HG03439 (cell line): ENCODE data around the gene AP3S2.
"Not testable (repeated sequence)": the region's sequence is repeated elsewhere in the genome, so short reads cannot be mapped to it uniquely, and the experiment has no call there.

Experiments used
- ATAC-seq: cut with Tn5 transposase; IDR thresholded peaks from one replicate; pipeline ENCODE4 v1.9.1; 2021; ENCODE audit warnings: mild to moderate bottlenecking, moderate library complexity; ENCODE audit not compliant: unreplicated experiment

Gene AP3S2

DNA sequence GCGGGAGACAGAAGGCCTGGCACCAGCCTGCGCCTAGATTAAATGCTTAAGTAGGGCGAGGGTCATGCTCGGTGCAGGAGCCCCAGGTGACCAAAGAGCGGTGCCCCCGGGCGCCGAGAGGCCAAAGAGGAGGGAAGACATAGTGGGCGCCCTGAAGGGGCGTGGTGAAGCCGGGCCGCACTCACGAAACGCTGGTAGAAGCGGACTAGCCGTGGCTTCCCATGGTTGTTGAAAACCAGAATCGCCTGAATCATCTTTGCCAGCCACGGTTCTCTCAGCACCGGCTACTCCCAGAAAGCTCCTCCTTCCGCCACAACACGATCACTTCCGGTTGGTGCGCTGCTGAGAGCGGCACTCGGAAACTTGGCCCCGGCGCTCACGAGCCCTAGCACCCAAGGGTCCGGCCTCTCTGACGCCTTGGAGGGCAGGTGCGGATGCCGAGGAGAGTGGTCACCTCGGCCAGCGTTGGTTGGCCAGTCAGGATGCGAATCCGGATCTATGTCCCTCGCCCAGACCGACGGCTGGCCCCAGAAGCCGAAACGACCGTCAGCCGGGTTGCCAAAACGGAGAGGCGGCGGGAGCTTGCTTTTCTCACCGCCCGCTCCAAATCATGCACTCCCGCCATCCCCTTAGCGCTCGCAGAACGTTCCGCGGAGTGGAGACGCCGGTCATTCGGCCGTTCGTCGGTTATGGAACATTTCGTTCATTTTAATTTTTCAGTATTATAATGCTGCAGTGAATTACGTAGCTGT, at the start of gene AP3S2:
Gene AP3S2, minus strand, starts transcription at position 299 of the 752 bp plus-strand sequence. Its CDS starts 45 bp downstream, at position 254.
- peak; percentile 90 for ATAC-seq

DNA sequence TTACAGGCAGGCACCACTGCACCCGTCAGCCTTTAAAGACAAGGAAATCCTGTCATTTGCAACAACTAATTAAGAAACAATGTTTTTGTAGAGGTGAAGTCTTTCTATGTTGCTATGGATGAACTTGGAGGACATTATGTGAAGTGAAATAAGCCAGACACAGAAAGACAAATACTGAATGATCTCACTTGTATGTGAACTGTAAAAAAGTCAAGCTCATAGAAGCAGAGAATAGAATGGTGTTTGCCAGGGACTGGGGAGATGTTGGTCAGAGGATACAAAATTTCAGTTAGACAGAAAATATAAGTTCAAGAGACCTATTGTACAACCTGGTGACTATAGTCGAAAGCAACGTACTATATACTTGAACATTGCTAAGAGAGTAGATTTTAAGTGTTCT, 46.1 kb upstream of the AP3S2 start:
- ATAC-seq = no peak

DNA sequence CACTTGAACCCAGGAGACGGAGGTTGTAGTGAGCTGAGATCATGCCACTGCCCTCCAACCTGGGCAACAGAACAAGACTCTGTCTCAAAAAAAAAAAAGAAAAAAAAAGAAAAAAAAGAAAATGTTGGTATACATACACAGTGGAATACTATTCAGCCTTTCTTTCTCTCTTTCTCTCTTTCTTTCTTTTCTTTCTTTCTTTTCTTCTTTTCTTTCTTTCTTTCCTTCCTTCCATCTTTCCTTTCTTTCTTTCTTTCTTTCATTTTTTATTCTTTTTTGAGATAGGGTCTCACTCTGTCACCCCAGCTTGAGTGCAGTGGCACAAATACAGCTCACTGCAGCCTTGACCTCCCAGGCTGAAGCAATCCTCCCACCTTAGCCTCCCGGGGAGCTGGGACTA, 45.6 kb upstream of the AP3S2 start:
- not testable (repeated sequence) for ATAC-seq

DNA sequence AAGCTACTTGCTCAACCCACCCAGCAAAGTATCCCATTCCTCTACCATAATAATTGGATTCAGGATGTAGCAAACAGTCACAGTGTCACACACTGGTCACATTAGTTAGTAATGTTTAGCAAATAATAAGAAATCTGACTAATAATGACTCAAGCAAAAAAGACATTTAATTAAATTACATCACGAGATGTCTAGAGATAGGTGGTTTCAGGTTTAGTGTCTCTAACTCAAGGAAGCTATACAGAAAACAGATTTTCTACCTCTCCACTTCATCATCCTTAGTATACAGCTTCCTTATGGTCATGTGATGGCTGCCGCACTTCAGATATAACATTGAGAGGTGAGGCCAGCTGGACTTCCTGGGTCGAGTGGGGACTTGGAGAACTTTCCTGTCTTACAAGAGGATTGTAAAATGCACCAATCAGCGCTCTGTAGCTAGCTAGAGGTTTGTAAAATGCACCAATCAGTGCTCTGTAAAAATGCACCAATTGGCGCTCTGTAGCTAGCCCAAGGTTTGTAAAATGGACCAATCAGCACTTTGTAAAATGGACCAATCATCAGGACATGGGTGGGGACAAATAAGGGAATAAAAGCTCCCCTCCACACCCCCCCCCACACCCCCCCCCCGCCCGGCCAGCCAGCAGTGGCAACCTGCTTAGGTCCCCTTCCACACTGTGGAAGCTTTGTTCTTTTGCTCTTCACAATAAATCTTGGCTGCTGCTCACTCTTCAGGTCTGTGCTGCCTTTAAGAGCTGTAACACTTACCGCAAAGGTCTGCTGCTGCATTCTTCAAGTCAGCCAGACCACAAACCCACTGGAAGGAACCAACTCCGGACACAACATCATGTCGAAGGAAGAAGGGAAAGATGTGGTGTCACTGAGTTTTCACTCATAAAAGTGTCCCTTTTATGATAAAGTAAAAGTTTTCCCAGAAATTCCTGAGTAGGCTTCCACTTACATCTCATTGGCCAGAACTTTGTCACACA, 43.9 kb upstream of the AP3S2 start:
- ATAC-seq = no peak

DNA sequence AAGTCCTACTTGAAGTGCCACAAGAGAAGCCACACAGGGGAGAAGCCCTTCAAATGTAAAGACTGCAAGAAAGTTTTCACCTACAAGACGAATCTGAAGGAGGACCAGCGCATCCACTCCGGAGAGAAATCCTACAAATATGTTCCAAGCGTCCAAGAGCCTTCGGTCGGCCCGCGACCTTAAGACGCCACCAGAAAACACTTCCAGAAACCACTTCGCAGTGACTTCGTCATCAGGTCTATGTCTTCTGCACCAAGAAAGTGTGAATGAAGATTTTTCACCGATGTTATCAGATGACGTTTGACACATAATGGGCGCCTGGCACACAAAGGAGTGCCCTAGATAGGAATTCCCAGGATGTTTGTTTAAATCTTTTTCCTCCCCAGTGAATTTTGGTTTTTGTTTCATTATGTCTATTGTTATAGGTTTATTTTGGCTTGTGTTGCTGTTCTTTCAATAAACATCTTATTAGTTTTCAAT, 43.0 kb upstream of the AP3S2 start:
- ATAC-seq = no peak

DNA sequence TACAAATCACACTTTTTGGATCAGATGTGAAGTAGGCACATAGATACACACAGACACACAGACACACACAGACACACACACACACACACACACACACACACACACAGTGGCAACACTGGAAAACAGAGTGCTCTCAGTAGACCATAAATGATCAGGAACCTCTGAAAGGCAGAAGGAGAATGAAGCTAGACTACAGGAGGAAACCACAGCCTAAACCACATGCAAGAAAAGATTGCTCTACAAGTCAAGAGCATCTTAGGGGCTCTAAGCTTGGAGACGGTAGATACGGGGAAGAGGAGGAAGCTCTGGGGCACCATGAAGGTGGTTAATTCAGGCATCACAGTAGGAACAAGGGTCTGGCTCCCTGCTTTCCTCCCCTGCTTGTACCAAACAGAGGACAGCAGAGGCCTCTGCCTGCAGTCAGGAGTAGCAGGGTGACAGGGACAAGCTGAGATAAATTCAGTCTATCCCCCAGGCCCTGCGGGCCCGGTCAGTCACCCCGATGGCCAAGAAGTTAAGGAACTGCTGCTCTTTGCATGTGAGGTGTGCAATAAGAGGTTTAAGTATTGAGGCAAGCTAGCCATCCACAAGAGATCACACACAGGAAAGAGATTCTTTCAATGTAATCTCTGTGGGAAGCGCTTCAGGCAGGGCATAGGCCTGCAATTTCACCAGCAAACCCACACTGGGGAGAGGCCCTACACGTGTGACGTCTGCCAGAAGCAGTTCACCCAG, 42.4 kb upstream of the AP3S2 start:
- ATAC-seq = no peak

DNA sequence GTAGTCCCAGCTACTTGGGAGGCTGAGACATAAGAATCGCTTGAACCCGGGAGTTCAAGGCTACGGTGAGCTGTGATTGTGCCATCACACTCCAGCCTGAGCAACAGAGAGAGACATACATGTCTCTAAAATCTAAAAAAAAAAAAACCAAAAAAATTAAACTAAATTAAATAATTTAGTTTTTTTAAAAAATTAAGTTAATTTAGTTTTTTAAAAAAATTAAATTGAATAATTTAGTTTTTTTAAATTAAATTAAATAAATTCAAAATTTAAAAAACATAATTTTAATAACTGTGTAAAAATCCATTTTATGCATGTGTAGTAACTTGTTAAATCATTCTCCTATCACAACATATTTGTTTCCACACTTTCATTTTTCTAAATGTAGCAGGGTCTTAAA, 39.1 kb upstream of the AP3S2 start:
- no peak for ATAC-seq

DNA sequence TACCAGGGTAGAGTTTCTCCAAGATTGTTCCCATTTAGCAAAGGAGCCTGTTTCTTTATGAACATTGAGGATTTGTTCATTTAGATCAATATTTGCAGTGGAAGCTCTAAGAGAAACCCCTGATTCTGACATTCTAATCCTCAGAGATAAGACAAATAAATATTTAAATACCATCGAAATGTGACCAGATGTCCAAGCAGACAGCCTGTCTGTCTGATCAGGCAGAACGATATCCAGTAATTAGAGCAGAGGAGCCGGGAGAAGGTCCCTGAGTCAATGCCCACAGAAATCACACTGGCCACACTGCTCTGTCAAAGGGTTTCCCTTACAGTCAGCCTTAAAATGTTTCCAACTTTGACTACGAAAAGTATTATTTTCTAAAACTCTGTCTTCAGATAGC, 34.6 kb upstream of the AP3S2 start:
- no peak for ATAC-seq

DNA sequence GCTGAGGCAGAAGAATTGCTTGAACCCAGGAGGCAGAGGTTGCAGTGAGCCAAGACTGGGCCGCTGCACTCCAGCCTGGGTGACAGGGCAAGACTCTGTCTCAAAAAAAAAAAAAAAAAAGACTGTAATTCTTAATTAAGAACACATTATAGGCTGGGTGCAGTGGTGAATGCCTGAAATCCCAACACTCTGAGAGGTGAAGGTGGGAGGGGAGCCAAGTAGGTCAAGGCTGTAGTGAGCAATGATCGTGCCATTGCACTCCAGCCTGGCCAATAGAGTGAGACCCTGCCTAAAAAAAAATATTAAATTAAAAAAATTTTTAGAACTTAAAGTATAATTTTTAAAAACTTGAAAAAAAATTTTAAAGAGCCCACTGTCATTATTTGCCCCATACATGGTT, 32.4 kb upstream of the AP3S2 start:
- ATAC-seq = no peak

DNA sequence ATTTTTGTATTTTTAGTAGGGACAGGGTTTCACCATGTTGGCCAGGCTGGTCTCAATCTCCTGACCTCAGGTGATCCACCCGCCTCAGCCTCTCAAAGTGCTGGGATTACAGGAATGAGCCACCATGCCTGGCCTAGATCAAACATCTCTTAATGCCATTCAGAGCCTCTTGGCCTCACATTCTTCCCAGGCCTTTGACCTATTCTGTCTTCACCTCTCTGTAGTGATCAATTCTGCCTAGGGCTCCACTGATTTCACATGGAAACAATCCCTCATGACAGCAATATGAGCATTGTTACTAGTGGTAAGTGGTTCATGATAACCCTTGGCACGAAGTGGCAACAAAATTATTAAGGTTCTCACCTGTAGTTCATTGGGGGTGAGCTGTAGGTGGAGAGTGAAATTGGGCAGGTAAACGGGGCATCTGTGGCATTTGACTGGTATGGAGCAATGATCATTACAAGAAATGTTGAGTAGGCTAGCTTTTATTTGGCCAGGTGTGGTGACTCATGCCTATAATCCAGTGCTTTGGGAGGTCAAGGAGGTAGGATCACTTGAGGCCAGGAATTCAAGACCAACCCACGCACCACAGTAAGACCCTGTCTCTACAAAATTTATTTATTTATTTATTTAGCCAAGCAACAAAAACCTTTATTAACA, 23.8 kb upstream of the AP3S2 start:
- ATAC-seq = no peak

DNA sequence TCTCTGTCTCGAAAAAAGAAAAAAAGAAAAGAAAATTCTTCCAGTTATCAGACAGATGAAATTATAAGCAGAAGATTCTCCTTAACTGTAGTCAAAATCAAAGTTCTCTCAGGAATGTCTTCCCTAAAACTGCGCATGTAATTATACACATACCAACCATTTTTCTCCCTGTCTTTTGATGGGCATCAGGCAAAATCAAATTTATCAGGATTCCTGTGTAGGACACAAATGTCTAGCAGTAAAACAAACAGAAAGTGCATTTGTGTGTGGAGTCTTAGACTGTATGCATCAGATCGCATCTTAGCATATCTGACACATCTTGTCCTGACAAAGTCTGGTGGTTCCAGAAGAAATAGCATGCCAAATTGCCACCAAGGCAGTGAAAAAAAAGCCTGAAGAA, 22.9 kb upstream of the AP3S2 start:
- no peak for ATAC-seq

DNA sequence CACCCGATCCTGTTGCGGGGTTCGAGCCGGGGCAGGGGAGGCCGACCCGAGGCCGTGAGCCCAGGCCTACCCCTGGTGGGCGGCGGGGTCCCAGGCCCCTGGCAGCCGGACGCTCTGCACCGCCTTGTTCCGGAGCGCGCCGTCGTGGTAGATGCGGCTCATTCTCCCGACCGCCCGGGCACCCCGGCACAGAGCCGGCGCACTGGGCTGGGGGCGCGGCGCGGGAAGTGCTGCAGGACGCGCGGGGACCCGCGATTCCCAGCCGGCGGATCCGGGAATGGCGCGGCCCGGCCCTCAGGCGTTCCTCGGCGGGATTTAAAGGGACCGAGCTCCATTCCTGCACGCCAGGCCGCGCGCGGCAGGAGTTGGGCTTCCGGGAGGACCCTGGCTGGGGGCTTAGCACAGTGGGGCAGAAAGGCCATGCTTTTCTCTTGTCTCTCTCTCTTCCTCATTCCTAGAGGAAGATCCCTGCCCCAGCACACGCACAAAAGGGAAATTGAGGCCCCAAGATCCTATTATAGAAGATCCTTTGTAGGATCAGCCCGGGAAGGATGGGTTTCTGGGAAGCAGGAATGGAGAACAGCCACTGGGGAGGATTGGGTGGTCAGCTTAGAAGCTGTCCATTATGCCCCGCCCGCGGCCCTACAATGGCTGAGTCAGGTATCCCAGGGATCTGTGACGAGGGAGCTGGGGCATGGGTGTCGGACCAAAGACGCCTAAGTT, 19.0 kb upstream of the AP3S2 start, which contains the start of gene ARPIN:
Gene ARPIN, minus strand, starts transcription at position 279 of the 723 bp plus-strand sequence. Its CDS starts 117 bp downstream, at position 162.
- no peak for ATAC-seq

DNA sequence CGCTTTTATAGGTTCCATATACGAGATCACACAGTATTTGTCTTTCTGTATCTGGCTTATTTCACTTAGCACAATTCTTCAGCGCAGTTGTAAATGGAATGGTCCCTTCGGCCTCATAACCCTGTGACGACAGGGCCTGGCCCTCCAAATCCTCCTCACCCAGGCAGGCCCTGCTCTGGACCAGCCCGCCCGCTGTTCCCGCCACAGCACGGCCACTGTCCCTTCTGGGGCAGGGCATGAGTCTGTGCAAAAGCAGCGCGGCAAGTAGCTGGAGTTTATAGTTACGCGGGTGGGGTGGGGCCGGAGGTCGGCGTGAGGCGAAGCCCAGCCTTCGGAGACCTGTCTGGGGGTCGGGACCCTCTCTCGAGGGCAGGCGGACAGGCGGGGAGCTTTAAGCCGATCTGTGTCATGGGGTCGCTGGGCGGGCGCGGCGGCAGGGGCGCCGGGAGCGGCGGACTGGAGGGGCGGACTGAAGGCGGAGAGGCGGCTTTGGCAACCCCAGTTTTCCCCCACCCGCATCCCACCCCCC, 18.4 kb upstream of the AP3S2 start:
- ATAC-seq = no peak

DNA sequence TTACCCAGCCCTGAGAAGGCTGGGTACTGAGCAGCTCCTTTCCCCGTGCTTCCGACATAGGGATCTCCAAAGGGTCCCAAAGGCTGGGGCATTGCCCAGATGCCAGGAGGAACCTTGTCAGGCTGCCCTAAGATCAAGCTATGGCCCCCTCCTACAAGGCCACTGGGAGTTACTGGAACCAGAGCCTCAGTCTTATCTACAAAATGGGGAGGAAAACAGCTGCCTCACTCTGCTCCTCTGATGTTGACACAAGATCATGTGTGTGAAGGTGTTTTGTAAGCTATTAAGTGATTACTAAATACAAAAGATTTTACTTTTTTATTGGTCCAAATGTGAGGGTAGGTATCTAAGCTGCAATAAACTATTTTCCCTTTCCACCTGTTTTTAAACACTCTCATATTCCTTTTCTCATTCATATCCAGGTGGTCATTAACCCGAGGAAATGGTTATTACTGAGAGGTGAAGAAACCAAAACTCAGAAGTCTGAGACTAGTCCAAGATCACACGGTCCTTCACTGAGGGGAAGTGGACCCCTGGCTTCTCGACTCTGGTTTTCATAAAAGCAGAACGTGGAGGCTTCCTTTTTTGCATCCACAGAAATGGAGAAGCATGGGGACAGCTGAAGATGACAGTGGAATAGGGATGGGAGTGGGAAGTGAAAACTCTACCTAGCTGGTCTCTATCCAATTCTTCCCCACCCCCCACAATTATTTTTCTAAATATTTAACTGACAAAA, 17.3 kb upstream of the AP3S2 start:
- ATAC-seq = no peak

DNA sequence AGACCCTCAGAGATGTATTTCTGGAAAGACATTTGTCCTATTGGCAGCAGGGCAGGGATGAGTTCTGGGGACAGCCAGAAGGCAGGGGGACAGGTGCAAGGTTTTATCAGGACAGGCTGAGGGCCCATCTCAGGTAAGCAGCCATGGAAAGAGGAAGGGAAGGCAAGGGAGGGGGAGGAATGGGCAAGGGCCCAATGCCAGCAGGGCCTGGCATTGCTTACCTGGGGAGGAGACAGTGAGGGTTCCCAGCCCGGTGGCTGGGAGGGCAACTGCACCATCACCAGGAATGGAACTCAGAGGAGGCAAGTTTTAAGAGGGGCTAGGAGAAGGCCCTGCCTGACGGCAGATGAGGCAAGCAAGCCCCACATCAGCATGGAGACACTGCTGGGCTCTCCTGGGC, 15.8 kb upstream of the AP3S2 start:
- no peak for ATAC-seq

DNA sequence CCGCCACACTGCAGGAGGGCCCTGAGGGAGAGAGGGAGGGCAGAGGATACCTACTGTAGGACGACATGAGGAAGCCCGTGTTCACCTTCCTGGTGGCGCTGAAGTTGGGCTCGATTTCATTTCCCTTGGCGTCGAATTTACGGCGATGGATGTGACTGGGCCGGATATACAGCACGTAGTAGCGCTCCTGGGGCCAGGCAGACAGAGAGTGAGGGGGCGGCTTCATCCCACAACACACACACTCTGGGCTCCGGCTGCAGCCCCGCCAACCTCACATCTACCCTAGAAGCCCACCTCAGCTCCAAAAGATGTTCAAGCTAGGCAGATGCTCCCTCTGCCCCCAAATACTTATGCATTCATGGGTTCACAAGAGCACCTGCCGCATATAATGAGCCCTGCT, 14.4 kb upstream of the AP3S2 start:
- ATAC-seq = no peak

DNA sequence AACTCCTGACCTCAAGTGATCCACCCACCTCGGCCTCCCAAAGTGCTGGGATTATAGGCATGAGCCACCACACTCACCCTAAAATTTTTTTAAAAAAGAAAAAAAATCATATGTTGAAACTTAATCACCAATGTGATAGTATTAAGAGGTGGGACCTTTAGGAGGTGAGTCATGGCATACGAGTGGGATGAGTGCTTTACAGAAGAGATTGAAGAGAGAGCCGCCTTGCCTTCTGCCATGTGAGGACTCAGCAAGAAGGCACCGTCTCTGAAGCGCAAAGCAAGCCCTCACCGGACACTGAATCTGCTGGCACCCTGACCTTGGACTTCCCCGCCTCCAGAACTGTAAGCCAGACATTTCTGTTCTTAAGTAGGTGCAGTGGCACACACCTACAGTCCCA, 13.5 kb upstream of the AP3S2 start:
- no peak for ATAC-seq

DNA sequence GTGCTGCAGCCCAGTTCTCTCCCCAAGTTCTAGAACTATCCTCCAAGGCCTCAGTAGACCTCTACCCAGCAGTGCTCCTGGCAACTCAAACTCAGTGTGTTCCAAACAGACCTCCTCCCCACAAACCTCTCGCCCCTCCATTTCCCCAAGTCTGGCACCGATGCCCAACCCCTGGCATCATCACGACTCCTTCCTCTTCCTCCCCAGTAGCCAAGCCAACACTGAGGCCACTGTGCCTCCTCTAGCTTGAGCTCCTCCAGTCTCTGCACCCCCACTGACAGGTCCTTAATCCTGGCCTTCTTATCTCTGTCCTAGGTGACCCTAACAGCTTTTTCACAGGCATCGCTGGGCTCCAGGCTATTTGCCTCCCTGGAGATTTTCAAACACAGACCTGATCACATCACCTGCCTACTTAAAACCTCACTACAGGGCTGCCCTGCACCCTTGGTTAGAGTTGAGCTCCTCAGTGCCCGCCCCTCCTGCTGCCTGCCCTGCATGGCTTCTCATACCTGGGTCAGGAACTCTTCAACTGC, 12.1 kb upstream of the AP3S2 start:
- ATAC-seq = no peak

DNA sequence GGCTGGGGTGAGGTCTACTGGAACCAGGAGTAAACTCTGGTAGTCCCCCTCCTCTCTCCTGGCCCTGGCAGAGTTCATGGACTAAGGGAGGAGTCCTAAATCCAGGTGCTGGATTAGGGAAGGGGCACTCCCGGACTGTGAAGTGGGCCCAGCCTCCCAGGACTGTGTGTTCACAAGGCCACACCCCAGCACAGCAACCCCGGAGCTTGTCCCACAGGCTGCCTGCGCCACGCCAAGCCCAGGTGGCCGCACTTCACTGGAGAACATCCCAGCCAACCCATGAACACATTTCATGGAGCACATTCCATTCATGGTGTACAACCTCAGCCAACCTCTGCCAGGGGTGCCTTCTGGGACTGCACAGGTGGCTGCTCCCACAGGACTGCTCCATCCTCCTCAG, 10.7 kb upstream of the AP3S2 start:
- no peak for ATAC-seq
